ENCODE data around the gene EML6.
"Not testable (repeated sequence)": the region's sequence is repeated elsewhere in the genome, so short reads cannot be mapped to it uniquely, and the experiment has no call there.

Gene EML6

GRCh38 chr2:54969940-54970338, 246.5 kb downstream of the EML6 start:
- no peak for DNase-seq

- no peak for DNase-seq
These were observed 251.7 kb downstream of the EML6 start for GRCh38 chr2:54975175-54975574.

GRCh38 chr2:54975598-54976492, 252.4 kb downstream of the EML6 start:
- no peak for DNase-seq

- no peak for DNase-seq
These were observed 253.7 kb downstream of the EML6 start for GRCh38 chr2:54977149-54977548.

GRCh38 chr2:54979321-54980044, 256.0 kb downstream of the EML6 start:
- no peak for DNase-seq

- DNase-seq, result no peak
These were observed 257.9 kb downstream of the EML6 start for GRCh38 chr2:54981385-54981784.

GRCh38 chr2:54983345-54984220, 260.1 kb downstream of the EML6 start:
- no peak for DNase-seq

GRCh38 chr2:54984476-54984875, 261.0 kb downstream of the EML6 start:
- no peak for DNase-seq

- no peak for DNase-seq
These were observed 262.8 kb downstream of the EML6 start for GRCh38 chr2:54986264-54986663.

- no peak for DNase-seq
These were observed 265.1 kb downstream of the EML6 start for GRCh38 chr2:54988612-54989011.

GRCh38 chr2:54990694-54991093, 267.2 kb downstream of the EML6 start:
- DNase-seq, result not testable (repeated sequence)

GRCh38 chr2:54995553-54995952, 272.1 kb downstream of the EML6 start:
- no peak for DNase-seq

- DNase-seq, result no peak
These were observed 274.4 kb downstream of the EML6 start for GRCh38 chr2:54997826-54998225.

- DNase-seq, result no peak
These were observed 275.7 kb downstream of the EML6 start for GRCh38 chr2:54999182-54999581.

- DNase-seq, result no peak
These were observed 276.9 kb downstream of the EML6 start for GRCh38 chr2:55000341-55000740.

GRCh38 chr2:55001716-55002115, 278.3 kb downstream of the EML6 start:
- DNase-seq, result no peak

GRCh38 chr2:55003706-55004639, 280.5 kb downstream of the EML6 start:
- no peak for DNase-seq

- no peak for DNase-seq
These were observed 282.8 kb downstream of the EML6 start for GRCh38 chr2:55006306-55006705.

- DNase-seq, result peak; percentile 21
These were observed 286.0 kb downstream of the EML6 start for GRCh38 chr2:55009277-55010060.

- peak; percentile 69 for DNase-seq
These were observed 286.7 kb downstream of the EML6 start for GRCh38 chr2:55010149-55010591.

- DNase-seq, result no peak
These were observed 287.5 kb downstream of the EML6 start for GRCh38 chr2:55010915-55011314.

Data from central memory CD4-positive, alpha-beta T cell (primary cell).